Fibroblast of skin of right quadriceps (primary cell): Measurements from ENCODE around the gene PRPF38B.
"Not testable (repeated sequence)": the region's sequence is repeated elsewhere in the genome, so short reads cannot be mapped to it uniquely, and the experiment has no call there.

Experiments used
- DNase-seq: peaks from one replicate; pipeline ENCODE4 v3.0.0-alpha.2; 2013

The PRPF38B gene

GRCh38 chr1:108679586-108680213 lies 12.4 kb upstream of the PRPF38B start:
- no peak for DNase-seq

- not testable (repeated sequence) for DNase-seq
These were observed 10.4 kb upstream of the PRPF38B start for GRCh38 chr1:108681701-108682100.

GRCh38 chr1:108685529-108685928 lies 6.6 kb upstream of the PRPF38B start:
- DNase-seq, result no peak

DNA sequence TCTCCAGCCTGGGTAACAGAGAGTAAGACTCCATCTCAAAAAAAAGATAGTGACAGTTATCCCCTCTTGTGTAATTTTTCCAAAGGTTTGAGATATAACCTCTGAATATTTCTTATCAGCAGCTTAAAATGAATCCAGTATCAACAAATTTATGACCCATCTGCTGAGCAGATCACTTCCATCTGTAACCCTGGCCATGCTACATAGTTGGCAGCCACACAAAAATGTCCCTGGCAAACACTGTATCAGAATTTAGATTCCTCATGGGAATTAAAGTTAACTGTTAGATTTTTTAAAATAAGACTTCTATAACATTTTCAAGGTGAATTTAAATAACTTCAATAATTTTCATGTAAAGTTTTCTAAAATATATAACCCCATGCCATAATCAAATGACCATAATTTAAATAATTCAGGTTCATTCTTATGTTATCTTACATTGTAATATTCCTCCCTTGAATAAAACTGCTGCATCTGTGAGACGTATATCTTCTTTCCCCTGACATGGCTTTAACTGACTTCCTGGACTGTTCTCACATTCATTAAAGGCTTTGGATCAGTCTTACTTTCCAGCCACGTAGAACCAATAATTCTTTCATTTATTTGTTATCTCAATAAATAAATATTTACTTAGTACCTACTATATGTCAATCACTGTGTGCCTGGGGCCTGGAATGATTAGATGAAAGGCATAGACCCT lies 5.3 kb upstream of the PRPF38B start:
- DNase-seq, result peak; percentile 79

GRCh38 chr1:108691128-108691941 lies 775 bp upstream of the PRPF38B start:
- no peak for DNase-seq

DNA sequence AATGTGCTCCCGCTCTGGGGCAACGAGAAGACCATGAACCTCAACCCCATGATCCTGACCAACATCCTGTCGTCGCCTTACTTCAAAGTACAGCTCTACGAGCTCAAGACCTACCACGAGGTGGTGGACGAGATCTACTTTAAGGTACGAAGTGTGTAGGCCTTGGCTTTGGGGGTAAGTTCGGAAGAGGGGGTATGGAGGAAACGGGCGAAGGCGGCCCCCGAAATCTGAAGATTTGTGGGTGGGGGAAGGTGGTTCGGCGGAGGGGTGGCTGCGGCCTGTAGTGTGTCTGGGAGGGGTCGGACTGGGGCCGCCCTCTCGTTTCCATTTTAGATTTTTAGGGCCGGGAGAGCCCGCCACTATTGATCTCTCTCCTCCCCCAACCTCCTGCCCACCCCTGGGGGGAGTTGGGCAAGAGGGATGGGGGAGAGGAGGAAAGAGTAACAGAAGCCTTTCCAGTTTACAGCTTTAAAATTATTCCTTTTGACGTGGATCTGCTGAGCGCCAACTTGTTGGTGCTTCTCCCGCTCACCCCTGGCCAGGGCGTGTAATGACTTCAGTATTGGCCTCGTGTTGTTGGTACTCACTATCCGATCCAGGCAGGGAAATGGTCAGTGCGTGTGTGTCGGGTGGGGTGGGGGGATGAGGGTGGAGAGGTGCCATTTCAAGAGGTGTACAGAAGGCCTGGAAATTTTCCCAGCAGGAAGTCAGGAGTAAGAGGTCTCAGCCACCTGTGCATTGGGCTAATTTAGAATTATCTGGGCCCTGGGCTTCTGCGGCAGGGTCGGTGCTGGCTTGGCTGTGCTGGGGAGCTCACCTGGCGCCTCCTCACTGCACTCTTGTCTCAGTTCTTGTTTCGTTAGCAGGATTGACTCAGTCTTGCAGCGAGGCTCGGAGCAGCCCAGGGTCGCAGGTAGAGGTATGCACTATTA lies 880 bp downstream of the PRPF38B start:
- DNase-seq, result peak; percentile 74

DNA sequence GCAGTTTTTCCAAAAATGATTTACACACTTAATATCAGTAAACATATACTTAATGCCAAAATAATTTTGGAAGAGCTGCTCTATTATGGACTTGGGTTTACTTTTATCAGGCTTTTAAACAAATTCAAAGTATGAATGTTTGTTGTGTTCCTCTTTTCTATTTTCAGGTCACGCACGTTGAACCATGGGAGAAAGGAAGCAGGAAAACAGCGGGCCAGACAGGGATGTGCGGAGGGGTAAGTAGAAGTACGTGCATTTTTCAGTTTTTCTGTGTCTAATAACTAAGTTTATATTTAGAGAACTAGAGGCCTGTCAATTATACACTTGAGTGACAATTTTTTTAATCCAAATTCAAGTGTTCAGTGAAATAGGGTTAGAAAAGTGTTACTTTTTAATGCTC lies 3.4 kb downstream of the PRPF38B start:
- no peak for DNase-seq

GRCh38 chr1:108699375-108700332 lies 7.5 kb downstream of the PRPF38B start:
- no peak for DNase-seq

DNA sequence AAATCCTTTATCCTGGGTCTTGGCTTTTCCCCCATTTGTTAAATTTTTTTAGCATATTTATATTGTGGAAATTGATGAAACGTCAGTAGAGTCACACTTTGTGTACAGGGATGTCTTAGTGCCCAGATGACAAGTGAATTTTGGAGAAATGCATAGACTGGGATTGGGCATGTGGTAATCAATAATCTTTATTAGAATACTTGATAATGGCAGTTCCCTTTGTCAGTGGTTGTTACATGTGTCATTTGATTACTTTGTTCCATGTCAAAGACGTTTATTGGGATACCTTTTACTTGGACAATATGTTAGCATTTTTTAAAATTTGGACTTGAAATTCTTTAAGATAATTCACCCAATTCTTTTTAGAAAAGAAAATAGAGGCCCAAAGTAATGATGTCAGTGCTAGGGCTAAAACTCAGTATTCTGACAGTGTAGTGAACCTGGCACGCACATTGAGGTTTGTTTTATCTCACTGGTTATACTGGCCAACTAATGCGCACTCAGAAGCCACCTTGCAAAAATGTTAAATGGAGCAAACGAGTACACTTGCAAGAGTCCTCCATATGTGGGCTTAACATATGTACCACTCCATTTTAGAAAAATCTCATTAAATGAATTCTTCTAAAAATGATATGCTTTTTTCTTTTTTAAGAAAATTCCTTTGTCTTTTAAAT lies 9.2 kb downstream of the PRPF38B start:
- DNase-seq, result no peak

- not testable (repeated sequence) for DNase-seq
These were observed 10.0 kb downstream of the PRPF38B start for GRCh38 chr1:108702109-108702508.

DNA sequence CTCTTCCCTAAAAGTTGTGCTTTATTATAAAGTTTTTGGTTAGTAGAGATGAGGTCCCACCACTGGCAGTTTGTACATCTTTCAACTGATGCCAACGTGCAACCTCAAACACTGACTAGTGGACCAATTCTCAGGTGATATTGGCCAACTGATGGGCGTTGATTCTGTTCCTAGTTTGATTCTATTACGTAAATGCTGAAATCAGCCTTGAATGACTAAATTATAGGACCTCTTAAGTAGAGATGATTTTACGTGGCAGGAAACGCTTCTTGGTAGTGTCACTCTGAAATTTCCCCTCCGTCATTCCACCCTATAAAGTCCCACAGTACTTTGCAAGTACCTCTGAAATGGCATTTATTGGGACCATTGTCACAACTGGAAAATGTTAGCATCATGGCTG lies 11.8 kb downstream of the PRPF38B start:
- DNase-seq, result no peak

DNA sequence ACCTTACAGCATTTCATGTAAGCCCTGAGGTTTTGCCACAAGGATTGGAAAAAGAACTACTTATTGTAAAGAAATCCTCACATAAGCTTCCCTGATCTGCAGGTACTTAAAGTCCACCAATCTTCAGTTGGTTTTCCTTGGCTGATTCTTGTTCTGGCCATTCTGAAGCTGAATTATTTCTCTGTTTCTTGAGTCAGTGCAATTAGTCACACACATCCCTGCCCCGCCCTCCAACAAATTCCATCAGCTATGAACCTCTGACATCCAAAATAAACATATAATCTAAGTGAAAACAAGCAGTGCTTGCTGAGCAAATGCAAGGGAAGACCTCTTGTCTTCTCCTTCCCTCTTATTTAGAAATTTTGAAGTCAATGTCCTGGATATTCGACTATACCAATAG lies 12.4 kb downstream of the PRPF38B start:
- DNase-seq, result peak; percentile 64

GRCh38 chr1:108706643-108707042 lies 14.5 kb downstream of the PRPF38B start:
- no peak for DNase-seq

DNA sequence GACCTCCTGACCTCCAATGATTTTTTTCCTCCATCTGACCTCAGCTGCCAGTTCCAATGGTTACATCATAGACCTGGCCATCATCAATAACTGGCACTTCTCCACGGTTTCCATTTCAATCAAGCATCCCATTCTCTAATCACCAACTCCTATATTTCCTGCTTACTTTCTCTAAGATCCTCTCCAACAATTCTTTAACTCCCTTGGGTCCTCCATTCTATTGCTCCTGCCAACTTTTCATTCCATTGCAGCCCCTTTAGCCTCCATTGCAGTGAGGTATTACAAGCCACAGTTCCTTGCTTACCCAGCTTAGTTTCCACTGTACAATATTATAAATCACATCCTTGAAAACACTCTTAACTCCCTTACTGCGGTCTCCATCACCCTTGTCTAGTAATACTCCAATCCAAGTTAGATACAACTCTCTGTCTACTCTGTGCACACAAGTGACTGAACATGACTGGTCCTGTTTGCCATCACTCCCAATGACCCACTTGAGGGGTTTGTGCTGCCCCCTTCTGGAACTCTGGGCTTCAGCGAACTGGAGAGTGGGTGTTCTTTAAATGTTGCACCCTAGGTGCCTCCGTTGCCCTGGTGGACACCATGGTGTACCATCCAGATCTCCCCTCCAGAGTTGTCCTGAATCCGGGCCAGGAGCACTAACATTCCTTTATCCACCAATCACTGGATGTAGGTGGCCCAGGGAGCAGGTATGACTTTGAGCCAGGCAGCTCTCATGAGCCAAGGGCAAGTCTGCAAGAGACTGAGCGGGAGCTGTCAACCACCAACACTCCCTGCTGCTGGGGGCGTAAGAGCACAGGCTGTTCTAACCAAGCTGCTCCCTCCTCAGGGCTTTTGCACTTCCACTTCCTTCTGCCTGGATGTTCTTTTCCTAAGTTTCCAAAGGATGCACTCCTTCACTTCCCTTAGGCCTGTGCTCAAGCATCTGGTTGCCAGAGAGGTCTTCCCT lies 16.9 kb downstream of the PRPF38B start:
- peak; percentile 43 for DNase-seq

DNA sequence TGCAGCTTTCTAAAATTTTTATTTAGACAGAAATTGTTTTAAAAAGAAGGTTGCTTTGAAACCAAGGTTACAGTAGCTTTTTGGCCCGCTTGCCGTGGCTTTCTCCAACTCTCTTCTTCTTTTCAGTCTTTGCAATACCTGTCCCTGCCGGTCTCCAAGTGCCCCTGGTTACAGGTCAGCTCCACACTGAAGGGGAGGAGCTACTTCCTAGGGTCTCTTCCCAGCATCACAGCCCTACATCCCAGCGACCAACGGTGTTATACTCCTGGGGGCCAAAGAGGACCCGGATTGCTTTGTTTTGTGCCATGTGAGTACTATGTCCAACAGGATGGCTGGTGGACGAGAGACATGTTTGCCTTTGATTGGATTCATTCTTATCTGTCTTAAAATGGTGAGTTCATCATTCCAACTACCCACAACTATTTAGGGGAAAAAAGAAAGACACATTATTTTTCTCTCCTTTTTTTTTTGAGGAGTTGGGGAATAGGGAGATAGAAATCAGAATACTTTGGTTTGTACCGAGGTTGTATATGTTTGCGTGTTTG lies 20.6 kb downstream of the PRPF38B start, which contains the start of gene FNDC7:
Gene FNDC7, plus strand, starts transcription at position 303 of the 545 bp plus-strand sequence. Its CDS starts 26 bp downstream, at position 329.
- DNase-seq, result no peak

DNA sequence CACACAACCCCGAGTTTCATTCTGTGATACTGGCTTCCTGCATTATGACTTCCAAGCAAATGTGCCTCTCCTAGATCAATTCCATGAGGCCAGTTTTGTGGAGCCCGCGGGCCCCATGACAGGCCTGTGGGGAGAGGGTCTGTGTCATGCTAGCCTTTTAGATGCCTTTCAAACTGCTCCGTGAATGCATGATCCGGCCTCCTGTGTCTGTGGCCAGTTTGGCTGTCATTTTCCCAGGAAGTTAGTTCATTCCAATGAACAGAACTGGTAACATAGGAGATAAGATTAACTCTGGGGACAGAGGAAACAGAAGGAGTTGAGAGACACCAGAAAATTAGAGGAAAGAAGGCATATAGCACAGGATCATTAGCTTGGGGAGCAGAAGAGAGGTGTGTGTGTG lies 23.8 kb downstream of the PRPF38B start:
- no peak for DNase-seq

GRCh38 chr1:108716437-108717230 lies 24.5 kb downstream of the PRPF38B start:
- no peak for DNase-seq

- no peak for DNase-seq
These were observed 25.7 kb downstream of the PRPF38B start for GRCh38 chr1:108717774-108718316.
